ENCODE measurements around the gene CAPNS2.

- TF ChIP-seq CTCF (IDR thresholded peaks at IDR 0.05) (no peak), EZH2 (IDR thresholded peaks at IDR 0.05) (no peak)
These were observed 898 bp downstream of the CAPNS2 start for GRCh38 chr16:55567382-55567781.
